Ecto neural progenitor cell (in vitro differentiated cells): Measurements from ENCODE around the gene MLST8.

Experiments
- DNase-seq: peaks from one replicate; pipeline ENCODE4 v3.0.0-alpha.2; 2018; ENCODE audit warnings: low spot score

Gene MLST8

GRCh38 chr16:2173916-2174315, 31.3 kb upstream of the MLST8 start:
- no peak for DNase-seq

- no peak for DNase-seq
Measured at GRCh38 chr16:2174396-2175131, 30.7 kb upstream of the MLST8 start.

- DNase-seq = no peak
Measured at GRCh38 chr16:2175454-2175853, 29.8 kb upstream of the MLST8 start.

GRCh38 chr16:2176047-2176446, 29.2 kb upstream of the MLST8 start:
- no peak for DNase-seq

- DNase-seq = no peak
Measured at GRCh38 chr16:2177101-2177500, 28.2 kb upstream of the MLST8 start.

GRCh38 chr16:2177561-2177960, 27.7 kb upstream of the MLST8 start:
- no peak for DNase-seq

GRCh38 chr16:2178321-2179106, 26.7 kb upstream of the MLST8 start:
- DNase-seq = peak; percentile 81

- DNase-seq = no peak
Measured at GRCh38 chr16:2179107-2179501, 26.1 kb upstream of the MLST8 start.

GRCh38 chr16:2179576-2179975, 25.7 kb upstream of the MLST8 start:
- DNase-seq = no peak

- no peak for DNase-seq
Measured at GRCh38 chr16:2180461-2180860, 24.8 kb upstream of the MLST8 start.

- DNase-seq = no peak
Measured at GRCh38 chr16:2180962-2181923, 24.0 kb upstream of the MLST8 start.

GRCh38 chr16:2181952-2182351, 23.3 kb upstream of the MLST8 start:
- no peak for DNase-seq

GRCh38 chr16:2183671-2184070, 21.6 kb upstream of the MLST8 start:
- no peak for DNase-seq

GRCh38 chr16:2184346-2184745, 20.9 kb upstream of the MLST8 start:
- no peak for DNase-seq

GRCh38 chr16:2184962-2185361, 20.3 kb upstream of the MLST8 start:
- no peak for DNase-seq

GRCh38 chr16:2186064-2186463, 19.2 kb upstream of the MLST8 start:
- no peak for DNase-seq

- no peak for DNase-seq
Measured at GRCh38 chr16:2186505-2186904, 18.7 kb upstream of the MLST8 start.

- no peak for DNase-seq
Measured at GRCh38 chr16:2187212-2187611, 18.0 kb upstream of the MLST8 start.

GRCh38 chr16:2188395-2188794, 16.9 kb upstream of the MLST8 start:
- DNase-seq = no peak

- DNase-seq = no peak
Measured at GRCh38 chr16:2189252-2189893, 15.9 kb upstream of the MLST8 start.

- no peak for DNase-seq
Measured at GRCh38 chr16:2190002-2190658, 15.1 kb upstream of the MLST8 start.
